GM12892 (cell line): ENCODE measurements around the gene ASCC1.

Experiments
- POLR2A ChIP-seq: IDR thresholded peaks from 2 replicates; pipeline ENCODE4 v1.6.1; 2011; ENCODE audit warnings: low read depth, low read length, control low read depth
- TAF1 ChIP-seq: IDR thresholded peaks from 2 replicates; pipeline ENCODE4 v1.6.1; 2011; ENCODE audit warnings: low read depth, mild to moderate bottlenecking, control low read depth, low read length, borderline replicate concordance

DNA sequence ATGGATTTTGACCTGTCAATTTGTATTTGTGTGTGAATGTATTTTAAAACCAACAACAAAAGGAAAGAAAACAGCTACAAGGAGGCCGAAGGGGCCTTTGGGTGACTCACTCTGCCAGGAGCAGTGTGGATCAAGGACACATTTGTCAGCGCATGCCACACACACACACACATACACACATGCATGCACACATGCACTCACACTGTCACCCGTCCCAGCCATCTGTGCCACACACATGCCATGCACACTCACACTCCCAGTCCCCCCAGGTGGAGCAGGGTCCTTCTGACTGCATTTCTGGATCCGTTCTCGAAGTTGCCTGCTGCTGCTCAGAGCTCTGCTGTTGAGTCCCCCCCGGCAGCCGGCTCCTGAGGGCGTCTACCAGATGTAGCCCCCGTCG is 153.7 kb downstream of the ASCC1 start:
- no peak for TF ChIP-seq TAF1
- no peak for TF ChIP-seq POLR2A
